Esophagus mucosa (tissue), 1 donor: ENCODE measurements around the gene CECR2. TPM values are rescaled to one million over a fixed set of nuclear protein-coding genes. Genes with fewer than 3 reads are reported as not detected.

Source experiments
- ATAC-seq: fragments of 200-7000 bp; cut with Tn5 transposase; one replicate; pipeline ENCODE4 v1.9.1; 2020
- total RNA-seq: library from RNA; stranded (reverse); gene quantifications from one replicate; pipeline ENCODE4 v1.2.4, GENCODE V29; 2023
- donor health status: DM: yes; HTN: yes; CAD: no.

Gene CECR2
- total RNA-seq, 1 donor from 2014 or later = 0.40 TPM

DNA sequence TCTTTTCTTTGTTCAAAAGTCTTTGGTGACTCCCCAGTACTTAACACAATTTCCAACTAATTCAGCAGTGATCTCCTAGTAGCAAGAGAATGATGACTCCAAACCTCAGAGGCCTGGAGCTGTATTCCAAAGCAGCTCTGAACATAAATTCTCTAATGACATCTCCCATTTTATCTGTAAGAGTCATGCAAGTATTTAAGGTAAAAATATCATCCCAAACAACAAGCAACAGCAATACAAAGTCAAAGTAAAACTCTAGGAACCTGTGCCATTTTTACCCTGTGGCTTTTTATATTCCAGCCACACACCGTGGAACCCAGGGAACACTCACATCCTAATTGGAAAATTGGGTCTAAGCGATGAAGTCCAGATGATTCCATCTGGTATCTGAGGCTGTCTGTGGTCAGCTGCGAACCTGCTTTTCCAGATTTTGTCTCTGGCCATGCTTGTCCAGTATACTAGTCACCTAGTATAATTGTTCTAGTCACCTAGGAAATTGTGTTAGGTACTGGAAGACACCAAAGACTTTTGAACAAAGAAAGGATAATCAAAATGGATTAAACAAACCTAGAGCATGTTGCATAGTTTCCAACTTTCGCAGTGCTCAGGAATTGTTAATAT, 101.7 kb downstream of the CECR2 start:
- ATAC-seq = no peak

DNA sequence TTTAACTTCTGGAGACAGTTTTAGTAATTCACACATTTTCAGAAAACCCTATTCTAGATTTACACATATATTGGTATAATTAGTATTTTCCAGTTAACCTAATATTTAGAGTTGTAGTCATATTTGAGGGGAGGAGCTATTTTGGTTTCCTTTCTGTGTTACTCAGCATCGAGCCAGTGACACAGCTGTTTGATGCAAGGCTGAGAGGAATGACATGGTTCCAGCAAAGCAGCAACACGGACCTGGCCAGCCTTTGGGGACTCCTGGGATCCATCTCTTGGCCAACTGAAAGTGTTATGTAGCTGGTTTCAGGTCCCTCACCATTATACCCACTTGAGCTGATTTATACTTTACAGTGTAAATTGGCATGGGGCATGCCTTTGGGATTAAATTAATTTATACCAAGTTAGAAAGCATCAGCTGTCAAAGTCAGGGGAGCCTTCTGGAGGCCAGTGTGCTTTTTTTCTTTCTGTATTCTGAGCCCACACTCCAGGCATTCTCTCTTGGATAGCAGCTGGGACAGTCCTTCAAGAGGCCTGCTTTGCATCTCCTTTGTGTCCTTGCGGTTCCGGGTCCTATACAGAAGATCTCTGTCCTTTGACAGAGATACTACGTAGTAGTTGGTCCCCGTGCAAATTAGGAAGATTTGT, 102.8 kb downstream of the CECR2 start:
- ATAC-seq = no peak

DNA sequence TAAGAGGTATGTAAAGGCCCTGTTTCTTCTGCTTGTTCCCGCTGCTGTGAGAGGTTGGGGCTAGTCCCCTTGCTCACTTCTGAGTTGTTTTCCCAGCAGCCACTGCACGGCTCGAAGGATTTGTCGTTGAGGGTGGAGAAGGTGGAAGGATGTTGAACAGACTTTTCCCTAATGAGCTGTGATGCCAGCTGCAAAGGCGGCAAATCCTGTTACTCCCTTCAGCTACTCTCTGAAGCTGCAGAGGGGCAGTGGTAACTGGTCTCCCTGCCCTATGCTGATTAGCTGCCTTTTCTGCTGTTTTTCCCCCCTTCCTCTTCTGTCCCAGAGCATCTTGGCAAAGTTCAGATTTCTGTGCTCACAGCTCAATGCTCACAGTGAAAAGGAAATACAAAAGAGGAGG, 103.7 kb downstream of the CECR2 start:
- ATAC-seq = no peak

GRCh38 chr22:17475318-17476230, 106.3 kb downstream of the CECR2 start:
- no peak for ATAC-seq

- ATAC-seq = peak; percentile 46
Measured at GRCh38 chr22:17476838-17477237, 107.6 kb downstream of the CECR2 start.

DNA sequence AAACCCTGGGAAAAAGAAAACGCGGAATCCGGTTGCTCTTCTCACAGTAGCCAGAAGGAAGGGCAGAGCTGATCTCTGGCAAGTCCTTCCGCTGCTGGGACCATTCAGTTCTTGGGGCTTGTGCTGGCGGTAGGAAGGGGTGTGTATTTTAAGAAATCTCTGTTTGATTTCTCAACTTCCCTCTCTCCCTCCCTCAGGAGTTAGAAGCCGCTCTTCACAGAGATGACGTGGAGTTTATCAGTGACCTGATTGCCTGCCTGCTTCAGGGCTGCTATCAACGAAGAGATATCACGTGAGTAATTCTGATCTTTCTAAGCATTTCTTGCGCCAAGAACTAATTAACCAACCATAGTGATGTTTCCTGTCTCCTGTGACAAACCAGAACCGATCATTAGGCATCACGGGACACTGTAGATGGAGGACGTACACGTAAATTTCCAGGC, 108.2 kb downstream of the CECR2 start:
- no peak for ATAC-seq

GRCh38 chr22:17479135-17479534, 109.9 kb downstream of the CECR2 start:
- peak; percentile 92 for ATAC-seq

DNA sequence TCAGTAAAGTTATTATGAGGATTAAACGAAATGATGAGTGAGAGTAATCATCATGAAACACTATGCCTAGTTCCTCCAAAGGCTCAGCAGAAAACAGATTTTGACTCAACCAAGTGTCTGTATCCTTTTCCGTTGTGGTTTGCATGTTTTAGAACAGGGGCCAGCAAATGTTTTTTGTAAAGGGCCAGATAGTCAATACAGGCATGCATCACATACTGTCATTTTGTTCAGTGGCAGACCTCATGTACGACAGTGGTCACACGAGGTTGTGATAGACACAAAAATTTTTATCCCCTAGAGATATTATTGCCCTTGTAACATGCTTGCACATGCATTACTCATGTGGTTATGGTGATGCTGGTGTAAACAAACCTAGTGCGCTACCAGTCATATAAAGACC, 112.2 kb downstream of the CECR2 start:
- no peak for ATAC-seq

DNA sequence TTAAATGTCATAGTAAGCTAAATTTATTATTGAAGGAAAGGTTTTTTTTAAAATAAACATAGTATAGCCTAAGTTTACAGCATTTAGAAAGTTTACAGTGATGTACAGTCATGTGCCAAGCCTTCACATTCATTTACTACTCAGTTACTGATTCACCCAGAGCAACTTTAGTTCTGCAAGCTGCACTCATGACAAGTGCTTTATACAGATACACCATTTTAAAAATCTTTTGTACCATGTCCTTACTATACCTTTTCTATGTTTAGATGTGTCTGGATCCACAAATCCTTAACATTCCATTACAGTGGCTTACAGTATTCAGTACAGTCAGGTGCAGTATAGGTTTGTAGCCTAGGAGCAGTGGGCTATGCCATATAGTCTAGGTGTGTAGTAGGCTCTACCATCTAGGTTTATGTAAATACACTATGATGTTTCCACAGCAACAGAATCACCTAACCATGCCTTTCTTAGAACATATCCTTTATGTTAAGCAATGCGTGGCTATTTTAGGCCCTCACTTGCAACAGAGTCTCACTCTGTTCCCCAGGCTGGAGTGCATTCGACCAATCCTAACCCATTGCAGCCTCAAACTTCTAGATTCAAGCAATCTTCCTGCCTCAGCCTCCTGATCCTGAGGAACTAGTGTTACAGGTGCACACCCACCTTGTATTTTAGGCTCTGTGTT, 114.6 kb downstream of the CECR2 start:
- no peak for ATAC-seq

DNA sequence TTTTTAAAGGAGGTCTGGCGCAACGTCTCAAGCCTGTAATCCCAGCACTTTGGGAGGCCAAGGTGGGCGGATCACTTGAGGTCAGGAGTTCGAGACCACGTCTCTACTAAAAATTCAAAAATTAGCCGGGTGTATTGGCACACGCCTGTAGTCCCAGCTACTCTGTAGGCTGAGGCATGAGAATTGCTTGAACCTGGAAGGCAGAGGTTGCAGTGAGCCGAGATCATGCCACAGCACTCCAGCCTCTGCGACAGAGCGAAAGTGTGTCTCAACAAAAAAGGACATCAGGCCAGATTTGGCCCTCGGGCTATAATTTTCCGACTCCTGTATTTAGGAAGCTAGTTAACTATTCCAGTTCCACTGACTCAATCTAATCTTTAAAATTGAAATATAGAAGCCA, 115.3 kb downstream of the CECR2 start:
- no peak for ATAC-seq

- ATAC-seq = no peak
Measured at GRCh38 chr22:17486313-17486712, 117.1 kb downstream of the CECR2 start.

GRCh38 chr22:17486719-17487118, 117.5 kb downstream of the CECR2 start:
- ATAC-seq = no peak

DNA sequence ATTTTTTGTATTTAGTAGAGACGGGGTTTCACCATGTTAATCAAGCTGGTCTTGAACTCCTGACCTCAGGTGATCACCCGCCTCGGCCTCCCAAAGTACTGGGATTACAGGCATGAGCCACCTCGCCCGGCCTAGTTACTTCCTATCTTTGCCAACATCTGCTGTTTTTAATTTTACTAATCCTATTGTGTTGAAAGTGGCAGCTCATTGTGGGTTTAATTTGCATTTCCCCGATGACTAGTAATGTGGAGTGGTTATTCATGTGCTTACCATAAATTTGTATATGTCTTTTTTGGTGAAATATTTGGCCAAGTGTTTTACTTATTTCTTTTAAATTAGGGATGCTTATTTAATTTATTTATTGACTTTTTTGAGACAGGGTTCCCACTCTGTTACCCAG, 119.8 kb downstream of the CECR2 start:
- ATAC-seq = no peak

DNA sequence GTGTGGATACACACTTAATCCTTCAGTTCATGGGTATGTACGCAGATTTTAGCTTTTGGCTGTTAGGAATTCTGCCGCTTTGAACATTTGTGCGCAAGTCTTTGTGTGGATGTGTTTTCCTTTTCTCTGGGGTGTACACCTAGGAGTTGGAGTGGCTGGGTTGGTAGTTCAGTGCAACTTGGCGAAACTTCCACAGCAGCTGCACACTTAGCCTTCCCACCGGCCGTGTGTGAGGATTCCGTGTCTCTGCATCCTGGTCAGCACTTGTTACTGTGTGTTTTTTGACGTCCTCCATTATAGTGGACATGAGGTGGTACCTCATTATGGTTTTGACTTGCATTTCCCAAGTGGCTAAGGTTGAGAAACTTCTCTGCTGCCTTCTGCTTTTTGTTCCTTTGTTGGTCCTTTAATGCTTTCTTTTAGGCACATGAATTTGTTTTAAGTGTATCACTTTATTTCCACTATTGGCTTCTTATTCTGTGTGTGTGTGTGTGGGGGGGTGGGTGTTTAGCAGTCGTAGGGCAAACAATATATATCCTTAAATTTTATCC, 121.9 kb downstream of the CECR2 start:
- ATAC-seq = no peak

GRCh38 chr22:17492247-17492646, 123.0 kb downstream of the CECR2 start:
- no peak for ATAC-seq

DNA sequence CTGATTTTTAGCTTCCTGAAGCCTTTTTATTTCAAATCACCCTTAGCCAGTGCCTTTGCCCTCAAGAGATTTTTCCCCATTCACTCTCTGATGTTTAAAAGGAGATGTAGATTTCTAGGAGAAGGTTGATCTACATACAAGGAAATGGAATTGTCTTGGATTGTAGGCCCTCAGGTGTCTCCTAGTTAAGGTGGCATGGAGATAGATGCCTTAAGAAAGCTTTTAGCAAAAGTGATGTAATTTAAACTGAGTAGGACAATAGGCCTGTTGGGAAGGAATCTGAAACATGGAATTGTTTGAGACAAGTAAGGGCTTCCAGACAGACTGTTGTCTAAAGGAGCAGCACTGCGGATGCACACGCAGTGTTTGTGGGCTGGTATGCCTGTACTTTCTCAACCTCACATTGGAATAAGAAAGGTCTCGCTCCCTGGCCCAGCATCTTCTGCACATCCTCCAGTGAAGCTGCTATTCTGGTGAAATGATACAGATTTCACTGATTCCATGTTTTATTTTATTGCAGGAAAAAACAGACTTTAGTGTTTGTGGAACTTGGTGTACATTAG, 124.2 kb downstream of the CECR2 start:
- ATAC-seq = no peak

DNA sequence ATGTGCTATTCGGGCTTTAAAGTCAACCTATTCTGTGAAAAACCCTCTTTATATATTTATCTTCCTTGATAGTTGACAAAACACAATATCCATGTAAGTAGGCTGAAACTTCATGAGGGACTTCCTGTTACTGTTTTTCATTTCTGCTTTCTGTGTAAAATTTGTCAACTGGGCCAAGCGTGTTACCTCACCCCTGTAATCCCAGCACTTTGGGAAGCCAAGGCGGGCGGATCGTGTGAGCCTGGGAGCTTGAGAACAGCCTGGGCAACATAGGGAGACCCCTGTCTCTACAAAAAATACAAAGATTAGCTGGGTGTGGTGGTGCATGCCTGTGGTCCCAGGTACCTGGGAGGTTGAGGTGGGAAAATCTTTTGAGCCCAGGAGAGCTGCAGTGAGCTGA, 127.6 kb downstream of the CECR2 start:
- ATAC-seq = no peak

GRCh38 chr22:17501679-17502285, 132.5 kb downstream of the CECR2 start:
- ATAC-seq = peak; percentile 82

GRCh38 chr22:17508110-17508509, 138.8 kb downstream of the CECR2 start:
- no peak for ATAC-seq

DNA sequence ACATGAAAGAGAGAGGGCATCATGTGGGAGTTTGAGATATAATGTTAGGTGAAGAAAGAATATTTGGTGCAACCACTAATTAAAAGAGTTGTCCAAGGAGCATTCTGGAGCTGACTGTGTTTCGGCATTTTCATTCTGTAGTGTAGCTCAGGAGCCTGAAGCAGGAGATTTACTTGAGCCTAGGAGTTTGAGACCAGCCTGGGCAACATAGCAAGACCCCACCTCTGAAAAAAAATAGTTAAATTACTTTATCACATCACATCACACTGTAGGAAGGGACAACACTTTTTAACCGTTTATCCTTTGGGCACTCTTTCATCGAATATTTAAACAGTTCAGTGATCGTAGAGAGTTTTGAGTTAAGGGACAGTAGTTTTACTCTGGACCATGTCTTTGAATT, 143.7 kb downstream of the CECR2 start:
- no peak for ATAC-seq

GRCh38 chr22:17513612-17514011, 144.4 kb downstream of the CECR2 start:
- ATAC-seq = no peak

DNA sequence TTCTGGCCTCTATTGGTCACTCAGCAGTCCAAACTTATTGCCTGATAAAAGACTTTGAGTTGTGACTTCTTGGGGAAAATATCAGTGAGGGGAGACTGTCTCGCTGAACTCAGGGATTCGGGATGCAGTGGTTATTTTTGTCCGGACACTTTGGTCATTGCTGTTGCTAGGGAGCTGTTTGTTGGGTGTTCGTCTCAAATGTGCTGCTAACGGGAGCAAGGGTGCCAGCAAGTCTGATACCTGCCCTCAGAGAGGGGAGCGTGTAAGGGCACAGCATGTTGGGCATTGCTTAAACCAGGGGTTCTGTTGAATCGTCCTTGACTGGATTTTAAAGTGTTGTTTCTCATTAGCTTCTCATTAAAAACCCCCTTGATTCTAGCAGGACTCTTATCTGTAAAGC, 144.8 kb downstream of the CECR2 start:
- no peak for ATAC-seq
